Fibroblast of upper back skin (primary cell): ENCODE results near the gene ADGRA3.

Experiments used
- DNase-seq: peaks from one replicate; pipeline ENCODE4 v3.0.0-alpha.2; 2013

ADGRA3 gene, protein sequence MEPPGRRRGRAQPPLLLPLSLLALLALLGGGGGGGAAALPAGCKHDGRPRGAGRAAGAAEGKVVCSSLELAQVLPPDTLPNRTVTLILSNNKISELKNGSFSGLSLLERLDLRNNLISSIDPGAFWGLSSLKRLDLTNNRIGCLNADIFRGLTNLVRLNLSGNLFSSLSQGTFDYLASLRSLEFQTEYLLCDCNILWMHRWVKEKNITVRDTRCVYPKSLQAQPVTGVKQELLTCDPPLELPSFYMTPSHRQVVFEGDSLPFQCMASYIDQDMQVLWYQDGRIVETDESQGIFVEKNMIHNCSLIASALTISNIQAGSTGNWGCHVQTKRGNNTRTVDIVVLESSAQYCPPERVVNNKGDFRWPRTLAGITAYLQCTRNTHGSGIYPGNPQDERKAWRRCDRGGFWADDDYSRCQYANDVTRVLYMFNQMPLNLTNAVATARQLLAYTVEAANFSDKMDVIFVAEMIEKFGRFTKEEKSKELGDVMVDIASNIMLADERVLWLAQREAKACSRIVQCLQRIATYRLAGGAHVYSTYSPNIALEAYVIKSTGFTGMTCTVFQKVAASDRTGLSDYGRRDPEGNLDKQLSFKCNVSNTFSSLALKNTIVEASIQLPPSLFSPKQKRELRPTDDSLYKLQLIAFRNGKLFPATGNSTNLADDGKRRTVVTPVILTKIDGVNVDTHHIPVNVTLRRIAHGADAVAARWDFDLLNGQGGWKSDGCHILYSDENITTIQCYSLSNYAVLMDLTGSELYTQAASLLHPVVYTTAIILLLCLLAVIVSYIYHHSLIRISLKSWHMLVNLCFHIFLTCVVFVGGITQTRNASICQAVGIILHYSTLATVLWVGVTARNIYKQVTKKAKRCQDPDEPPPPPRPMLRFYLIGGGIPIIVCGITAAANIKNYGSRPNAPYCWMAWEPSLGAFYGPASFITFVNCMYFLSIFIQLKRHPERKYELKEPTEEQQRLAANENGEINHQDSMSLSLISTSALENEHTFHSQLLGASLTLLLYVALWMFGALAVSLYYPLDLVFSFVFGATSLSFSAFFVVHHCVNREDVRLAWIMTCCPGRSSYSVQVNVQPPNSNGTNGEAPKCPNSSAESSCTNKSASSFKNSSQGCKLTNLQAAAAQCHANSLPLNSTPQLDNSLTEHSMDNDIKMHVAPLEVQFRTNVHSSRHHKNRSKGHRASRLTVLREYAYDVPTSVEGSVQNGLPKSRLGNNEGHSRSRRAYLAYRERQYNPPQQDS (N-terminal part only)

GRCh38 chr4:22515888-22516541 is at the start of gene ADGRA3:
ADGRA3 (minus strand) TSS chr4:22516066; CDS start chr4:22515784, 282 bp downstream.
- DNase-seq = peak; percentile 69

DNA sequence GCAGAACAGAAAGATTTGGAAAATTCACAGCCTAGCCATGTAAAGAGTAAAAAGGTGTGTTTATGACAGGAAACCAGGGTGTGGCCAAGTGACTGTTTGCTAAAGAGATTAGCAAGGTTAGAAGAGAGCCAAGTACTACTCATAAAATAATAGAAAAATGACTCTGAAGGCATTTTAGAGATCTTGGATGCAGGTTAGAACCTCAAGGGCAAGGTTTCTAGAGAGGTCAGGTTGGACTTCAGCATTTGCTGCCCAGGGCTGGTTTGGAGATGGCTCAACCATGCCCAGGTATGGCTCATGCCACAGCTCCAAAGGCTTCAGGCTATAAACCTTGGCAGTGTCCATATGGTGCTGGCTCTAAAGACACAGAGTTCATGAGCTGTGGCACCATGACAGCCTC is 40.6 kb upstream of the ADGRA3 start:
- DNase-seq = no peak

- no peak for DNase-seq
These were observed 38.8 kb upstream of the ADGRA3 start for GRCh38 chr4:22554670-22555069.

DNA sequence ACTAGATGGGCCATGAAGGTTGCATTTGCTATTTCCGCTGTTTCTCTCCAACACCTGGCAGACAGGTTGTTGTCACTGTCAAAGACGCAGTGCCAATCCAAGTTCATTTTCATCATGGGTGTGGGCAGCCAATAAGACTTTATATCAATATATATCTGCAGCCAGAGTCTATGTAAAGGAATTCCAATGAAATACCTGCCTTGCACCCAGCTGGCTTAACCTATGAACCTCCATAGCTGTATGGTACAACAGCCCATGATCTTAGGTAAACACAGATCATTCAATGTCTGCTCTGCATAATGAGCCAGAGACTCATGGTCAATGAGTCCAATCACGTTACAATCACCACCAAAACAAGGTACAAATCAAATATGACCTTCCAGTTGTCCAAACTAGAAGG is 37.7 kb upstream of the ADGRA3 start:
- no peak for DNase-seq

- no peak for DNase-seq
These were observed 36.9 kb upstream of the ADGRA3 start for GRCh38 chr4:22552812-22553211.

DNA sequence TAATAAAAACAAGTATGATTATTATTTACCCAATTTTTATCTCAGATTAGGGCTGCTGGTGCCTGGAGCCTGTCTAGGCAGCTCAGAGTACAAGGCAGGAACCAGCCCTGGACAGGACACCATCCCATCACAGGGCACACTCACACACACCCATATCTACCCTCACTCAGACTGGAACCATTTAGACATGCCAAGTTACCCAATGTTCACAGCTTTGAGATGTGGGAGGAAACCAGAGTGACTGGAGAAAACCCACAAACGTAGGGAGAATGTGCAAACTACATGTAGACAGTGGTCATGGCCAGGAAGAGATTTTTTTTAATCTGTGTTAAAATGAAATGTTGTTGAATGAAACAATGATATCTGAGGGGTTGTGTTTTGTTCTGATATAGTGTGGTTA is 35.7 kb upstream of the ADGRA3 start:
- no peak for DNase-seq

DNA sequence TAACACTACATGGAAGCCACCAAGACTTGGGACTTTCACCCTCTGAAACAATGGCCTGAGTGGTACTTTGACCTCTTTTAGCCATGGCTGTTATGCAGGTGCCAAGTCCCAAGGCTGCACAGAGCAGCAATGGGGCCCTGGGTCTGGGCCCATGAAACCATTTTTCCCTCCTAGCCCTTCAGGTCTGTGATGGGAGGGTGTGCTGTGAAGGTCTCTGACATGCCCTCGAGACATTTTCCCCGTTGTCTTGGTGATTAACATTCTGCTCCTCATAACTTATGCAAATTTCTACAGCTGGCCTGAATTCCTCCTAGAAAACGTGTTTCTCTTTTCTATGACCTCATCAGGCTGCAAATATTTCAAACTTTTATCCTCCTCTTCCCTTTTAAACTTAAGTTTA is 30.4 kb upstream of the ADGRA3 start:
- no peak for DNase-seq

DNA sequence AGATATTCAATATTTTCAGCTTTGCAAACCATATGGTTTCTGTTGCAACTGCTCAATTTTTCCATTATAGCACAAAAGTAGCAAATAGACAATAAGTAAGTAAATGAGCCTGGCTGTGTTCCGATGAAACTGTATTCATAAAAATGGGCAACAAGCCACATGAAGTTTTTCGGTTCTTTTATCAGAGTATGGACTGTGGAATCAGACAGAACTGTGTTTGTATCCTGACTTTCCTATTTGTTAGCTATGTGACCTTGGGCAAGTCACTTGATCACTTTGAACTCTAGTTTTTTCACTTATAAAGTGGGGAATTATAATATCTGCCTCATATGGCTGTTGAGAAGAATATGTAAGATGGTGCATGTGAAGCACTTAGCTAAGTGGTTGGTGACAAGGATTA is 23.4 kb upstream of the ADGRA3 start:
- DNase-seq = no peak

DNA sequence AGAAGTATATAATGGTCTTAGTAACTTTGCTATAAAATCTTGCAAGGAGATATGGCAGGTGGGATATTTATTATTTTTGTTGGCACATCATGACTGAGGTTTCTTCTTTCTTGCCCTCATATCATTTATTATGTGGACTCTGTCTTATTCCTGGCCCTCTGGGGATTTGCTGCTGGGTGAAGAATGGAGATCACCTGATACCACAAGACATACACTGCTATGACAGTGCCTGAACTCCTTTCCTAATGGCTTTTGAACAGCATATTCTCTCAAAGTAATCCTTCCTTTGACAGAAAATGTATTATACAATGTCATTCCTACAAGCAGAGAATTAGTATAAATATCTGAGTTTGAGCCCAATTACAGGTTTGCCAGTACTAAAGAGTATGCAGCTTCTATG is 22.0 kb upstream of the ADGRA3 start:
- DNase-seq = no peak

DNA sequence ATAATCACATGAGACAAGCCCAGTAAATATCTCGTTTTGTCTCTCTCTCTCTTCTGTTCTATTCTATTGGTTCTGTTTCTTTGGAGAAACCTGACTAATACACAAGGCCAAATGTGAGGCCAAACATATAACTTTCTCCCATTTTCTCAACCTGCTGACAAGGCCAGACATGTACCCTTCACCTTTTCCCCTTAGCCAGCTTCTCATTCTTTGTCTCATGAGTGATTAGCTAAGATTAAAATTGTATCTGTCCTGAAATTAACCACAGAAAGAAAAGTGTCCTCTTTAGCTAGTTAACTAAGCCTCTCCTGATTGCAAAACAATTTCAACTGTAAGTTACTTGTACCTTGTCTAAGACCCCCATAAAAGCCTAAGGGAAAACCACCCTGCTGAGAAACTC is 18.5 kb upstream of the ADGRA3 start:
- DNase-seq = no peak

- no peak for DNase-seq
These were observed 17.0 kb upstream of the ADGRA3 start for GRCh38 chr4:22532896-22533295.

GRCh38 chr4:22532117-22532516 is 16.3 kb upstream of the ADGRA3 start:
- DNase-seq = no peak

GRCh38 chr4:22531311-22532019 is 15.6 kb upstream of the ADGRA3 start:
- DNase-seq = no peak

DNA sequence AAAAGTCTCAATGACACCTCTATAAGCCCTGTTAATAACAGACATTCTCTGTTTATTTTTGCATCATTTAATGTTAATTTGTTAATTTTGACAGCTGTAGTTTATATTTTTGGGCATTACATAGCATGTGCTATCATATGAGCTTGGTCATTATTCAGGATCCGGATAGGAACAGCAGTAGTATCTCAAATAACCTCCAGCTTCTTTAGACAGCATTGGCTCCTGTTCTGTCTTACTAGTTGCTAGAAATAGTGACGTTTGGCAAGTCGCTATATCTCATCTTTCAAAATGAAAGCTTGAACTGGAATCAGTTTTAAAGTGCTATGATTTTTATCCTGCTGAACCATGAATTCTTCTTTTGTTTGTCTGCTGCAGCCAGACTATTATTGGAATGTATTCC is 9.0 kb upstream of the ADGRA3 start:
- DNase-seq = no peak

DNA sequence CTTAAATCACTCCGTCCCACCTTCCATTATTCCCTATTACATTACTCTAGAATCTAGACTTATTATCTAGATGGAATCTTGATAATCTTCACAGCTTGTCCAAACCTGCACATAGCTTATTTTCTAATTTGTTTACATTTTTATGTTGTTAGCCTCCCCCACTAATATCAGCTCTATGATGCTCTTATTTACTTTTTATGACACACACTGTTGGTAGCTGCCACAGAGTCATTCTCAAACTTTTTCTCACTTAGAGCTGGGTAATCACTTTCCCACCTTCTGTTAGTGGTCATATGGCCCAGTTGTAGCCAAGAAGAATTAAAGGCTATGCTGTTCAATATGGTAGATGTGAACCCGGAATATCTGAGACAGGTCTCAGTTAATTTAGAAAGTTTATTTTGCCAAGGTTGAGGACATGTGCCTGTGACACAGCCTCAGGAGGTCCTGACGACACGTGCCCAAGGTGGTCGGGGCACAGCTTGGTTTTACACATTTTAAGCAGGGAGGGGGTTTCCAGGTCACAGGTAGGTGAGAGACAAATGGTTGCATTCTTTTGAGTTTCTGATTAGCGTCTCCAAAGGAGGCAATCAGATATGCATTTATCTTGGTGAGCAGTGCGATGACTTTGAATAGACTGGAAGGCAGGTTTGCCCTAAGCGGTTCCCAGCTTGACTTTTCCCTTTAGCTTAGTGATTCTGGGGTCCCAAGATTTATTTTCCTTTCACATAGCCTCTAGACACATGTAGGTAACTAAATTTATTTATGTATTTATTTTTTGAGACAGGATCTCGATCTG is 7.0 kb upstream of the ADGRA3 start:
- DNase-seq = no peak

DNA sequence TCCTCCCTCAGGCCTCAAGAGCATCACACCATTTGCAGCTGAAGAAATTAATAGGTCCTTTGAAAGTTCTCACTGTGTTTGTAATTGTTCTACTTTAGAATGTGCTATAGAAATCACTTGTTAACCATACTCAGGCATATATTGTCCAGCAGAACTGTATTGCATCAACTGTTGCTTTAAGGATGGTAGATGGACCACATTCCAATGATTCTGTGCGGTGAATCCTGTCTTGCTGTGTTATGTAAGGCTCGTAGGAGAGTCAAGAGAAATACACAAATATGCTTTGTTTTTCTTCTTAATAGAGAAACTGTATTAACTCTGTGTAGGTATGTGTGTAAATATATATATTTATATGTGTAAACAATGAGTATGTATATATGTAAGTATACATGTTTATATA is 6.3 kb upstream of the ADGRA3 start:
- no peak for DNase-seq

DNA sequence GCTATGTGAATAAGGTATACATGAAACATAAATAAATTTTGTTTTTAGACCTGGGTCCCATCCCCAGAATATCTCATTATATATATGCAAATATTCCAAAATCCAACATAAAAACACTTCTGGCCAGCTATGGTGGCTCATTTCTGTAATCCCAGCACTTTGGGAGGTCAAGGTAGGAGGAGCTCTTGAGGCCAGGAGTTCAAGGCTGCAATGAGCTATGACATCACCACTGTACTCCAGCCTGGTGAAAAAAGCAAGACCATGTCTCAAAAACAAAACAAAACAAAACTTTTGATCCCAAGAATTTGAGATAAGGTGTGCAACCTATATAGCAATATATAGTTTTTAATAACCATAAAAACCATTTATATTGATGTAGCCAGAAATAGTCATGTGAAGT is 5.4 kb upstream of the ADGRA3 start:
- DNase-seq = no peak

DNA sequence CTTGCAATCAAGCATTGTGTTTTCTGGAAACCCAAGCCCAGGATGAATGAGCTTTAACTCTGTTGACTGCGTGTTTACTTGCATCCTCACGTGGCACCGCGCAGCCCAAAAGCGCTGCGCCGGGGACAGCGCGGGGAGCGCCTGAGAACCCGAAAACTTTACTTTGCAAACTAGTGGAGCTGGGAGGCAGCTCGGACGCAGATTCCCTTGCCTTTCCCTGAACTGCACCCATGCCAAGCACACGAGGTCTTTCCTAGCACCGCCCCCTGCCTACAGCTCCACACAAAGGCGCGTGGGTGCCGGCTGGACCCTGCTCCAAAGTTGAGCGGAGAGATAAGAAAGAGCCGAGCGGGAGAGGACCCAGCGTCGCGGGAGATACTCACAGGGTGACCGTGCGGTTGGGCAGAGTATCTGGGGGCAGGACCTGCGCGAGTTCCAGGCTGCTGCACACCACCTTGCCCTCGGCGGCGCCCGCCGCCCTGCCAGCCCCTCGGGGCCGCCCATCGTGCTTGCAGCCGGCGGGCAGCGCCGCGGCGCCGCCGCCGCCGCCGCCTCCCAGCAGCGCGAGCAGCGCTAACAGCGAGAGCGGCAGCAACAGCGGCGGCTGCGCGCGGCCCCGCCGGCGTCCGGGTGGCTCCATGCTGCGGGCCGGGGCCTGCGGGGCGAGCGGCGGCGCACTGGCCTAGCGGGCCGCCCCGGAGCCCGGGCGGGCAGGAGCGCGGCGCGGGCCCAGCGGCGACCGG is 550 bp downstream of the ADGRA3 start:
- peak; percentile 59 for DNase-seq

- no peak for DNase-seq
These were observed 1.4 kb downstream of the ADGRA3 start for GRCh38 chr4:22514481-22514880.

GRCh38 chr4:22514001-22514400 is 1.9 kb downstream of the ADGRA3 start:
- DNase-seq = peak; percentile 42

DNA sequence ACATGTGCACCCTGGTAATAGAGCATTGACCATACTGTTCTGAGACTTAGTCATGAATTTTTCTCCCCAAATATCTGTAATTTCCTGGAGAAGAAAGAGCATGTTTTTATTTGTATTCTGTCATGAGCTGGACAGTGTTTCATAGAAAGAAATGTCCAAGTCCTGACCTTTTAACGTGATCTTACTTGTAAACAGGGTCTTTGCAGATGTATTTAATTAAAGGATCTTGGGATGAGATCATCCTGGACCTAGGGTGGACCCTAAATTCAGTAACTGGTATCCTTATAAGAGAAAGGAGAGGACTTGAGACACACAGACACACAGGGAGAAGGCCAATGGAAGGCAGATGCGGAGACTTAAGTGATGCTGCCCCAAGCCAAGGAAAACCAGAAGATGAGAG is 3.6 kb downstream of the ADGRA3 start:
- no peak for DNase-seq
